HG02840 (cell line): ENCODE data around the gene CALCOCO2.
"Not testable (repeated sequence)": the region's sequence is repeated elsewhere in the genome, so short reads cannot be mapped to it uniquely, and the experiment has no call there.

Source experiments
- ATAC-seq: cut with Tn5 transposase; IDR thresholded peaks from one replicate; pipeline ENCODE4 v1.9.1; 2021; ENCODE audit warnings: mild to moderate bottlenecking, moderate library complexity, moderate number of reproducible peaks; ENCODE audit not compliant: unreplicated experiment, low FRiP score

Gene CALCOCO2

DNA sequence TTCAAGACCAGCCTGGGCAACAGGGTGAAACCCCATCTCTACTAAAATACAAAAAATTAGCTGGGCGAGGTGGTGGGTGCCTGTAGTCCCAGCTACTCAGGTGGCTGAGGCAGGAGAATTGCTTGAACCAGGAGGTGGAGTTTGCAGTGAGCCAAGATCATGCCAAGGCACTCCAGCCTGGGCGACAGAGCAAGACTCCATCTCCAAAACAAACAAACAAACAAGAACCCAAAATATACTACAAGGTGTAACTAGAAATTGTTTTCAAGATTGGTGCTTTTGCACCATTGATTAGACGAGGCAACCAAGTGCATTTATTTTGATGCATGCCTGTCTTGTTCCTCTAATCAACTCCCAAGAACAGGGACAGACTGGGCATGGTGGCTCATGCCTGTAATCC lies 41.6 kb downstream of the CALCOCO2 start:
- ATAC-seq, result not testable (repeated sequence)

DNA sequence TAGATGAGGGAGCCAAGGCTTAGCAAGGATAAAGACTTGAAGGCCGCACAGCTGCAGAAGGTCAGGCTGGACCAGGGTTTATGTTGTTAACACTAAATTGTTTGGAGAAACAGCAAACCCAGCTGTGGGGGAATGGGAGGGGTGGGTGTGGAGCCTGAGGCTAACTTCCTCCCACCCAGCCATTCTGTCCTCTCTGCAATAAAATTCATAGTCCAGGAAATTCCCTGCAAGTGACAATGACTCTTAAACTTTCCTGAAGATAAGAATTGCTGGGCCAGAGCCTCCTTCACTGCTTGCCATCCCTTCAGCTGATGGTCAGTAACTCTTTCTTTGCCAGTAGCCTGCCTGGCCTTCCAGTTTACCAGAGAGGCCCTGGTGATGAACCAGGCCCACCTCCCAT lies 42.4 kb downstream of the CALCOCO2 start:
- ATAC-seq, result no peak

DNA sequence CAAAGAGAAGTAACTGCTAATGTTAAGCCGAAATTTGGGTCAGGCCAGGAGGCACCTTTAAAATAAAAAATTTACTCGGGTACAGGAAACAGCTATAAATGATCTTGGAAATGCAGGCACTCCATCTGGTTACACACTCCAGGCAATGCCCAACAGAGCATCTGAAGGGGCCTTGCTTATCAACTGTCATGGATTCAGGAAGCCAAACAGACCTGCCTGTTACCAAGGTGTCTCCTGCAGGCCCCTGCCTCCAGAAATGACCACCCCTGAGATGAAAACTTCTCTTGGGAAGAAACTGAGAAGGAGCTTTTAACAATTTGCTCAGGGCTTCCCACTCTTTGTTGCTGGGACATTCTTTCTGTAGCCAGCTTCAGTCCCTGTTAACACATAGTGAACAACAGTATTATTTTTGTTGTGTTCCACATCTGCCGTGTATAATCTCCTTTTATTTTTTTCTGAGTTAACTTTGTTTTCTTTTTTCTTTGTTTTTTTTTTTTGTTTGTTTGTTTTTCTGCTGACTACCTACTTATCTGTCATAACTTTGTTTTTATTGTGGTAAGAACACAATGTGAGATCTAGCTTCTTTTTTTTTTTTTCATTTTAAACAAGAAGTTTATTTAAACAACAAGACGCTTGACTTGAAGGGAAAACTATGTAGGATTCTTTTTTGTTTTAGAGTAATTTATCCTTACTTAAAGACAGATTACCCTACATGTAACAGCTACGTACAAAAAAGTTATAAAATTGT lies 43.0 kb downstream of the CALCOCO2 start:
- no peak for ATAC-seq

DNA sequence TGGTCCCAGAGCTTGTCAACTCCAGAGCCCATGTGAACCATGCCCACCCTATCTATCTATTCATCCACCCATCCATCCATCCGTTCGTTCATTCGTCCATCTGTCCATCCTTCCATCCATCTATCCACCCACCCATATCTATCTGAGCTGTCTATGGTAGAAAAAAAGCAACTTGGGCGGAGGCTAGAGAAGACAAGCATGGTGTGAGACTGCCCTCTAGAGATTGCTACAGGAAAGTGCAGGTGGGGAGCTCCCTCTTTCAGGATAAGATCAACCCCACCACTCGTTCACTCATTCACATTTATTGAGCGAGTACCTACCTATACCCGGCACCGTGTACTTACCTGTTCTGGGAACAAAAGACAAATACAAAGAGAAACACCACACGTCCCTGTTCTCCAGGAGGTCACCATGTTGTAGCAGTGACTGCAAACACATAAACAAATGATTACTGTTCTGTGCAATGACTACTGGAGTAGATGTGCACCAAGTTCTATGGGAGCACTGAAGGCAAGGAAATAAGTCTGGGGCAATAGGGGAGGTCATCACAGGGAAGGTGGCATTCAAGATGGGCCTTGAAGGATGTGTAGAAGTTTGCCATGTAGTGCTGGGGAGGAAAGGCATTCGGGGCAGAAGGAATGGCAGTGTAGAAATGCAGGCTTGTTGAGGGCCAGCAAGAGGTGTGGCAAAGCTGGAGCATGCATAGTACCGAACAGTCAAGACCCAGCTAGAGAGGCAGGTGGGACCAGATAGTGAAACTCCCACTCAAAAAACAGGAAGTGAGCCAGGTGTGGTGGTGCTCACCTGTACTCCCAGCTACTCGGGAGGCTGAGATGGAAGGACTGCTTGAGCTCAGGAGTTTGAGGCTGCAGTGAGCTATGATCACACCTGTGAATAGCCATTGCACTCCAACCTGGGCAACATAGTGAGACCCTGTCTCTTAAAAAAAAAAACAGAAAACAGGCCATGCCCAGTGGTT lies 48.4 kb downstream of the CALCOCO2 start:
- no peak for ATAC-seq

DNA sequence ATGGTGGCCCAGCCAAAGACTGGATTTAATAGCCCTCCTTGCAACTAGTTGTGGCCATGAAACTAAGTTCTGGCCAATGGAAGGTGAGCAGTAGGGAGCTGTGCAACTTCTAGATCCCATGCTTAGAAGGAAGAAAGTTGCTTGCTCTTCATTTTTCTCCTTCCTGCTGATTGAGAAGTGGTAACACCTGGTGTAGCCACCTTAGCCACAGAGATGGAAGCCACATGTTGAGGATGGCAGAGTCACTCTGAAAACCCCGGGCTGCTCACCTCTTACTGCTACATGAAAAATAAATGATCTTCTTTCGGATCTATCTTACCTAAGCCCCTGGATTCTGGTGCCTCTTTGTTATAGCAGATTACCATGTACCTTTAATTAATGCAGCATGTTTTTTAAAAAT lies 51.4 kb downstream of the CALCOCO2 start:
- ATAC-seq, result no peak

DNA sequence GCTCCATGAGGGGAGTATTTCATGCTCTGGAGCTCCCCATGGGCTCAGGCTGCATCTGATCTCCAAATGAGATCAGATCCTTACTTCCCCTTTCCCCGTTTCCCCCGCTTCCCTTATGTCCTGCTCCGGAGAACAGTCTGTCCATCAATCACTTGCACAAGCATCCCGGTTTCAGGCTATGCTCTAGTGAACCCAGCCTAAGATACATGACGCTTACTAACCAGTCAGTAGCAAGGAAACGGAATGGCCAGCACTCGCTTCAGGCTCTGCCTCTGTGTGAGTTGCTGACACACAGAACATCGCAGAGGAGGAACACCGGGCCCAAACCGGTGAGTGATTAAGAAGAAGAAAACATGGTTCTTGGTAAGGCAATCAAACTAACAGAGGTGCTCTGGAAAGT lies 52.3 kb downstream of the CALCOCO2 start:
- no peak for ATAC-seq

DNA sequence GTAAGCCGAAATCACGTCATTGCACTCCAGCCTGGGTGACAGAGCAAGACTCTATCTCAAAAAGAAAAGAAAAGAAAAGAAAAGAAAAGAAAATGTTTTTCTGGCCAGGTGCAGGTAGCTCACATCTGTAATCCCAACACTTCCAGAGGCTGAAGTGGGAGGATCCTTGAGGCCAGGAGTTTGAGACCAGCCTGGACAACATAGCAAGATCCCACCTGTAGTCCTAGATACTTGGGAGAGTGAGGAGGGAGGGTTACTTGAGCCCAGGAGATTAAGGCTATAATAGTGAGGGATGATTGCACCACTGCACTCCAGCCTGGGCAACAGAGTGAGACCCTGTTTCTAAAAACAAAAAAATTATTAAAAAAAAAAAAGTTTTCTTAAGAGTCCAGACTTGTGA lies 59.3 kb downstream of the CALCOCO2 start:
- no peak for ATAC-seq

DNA sequence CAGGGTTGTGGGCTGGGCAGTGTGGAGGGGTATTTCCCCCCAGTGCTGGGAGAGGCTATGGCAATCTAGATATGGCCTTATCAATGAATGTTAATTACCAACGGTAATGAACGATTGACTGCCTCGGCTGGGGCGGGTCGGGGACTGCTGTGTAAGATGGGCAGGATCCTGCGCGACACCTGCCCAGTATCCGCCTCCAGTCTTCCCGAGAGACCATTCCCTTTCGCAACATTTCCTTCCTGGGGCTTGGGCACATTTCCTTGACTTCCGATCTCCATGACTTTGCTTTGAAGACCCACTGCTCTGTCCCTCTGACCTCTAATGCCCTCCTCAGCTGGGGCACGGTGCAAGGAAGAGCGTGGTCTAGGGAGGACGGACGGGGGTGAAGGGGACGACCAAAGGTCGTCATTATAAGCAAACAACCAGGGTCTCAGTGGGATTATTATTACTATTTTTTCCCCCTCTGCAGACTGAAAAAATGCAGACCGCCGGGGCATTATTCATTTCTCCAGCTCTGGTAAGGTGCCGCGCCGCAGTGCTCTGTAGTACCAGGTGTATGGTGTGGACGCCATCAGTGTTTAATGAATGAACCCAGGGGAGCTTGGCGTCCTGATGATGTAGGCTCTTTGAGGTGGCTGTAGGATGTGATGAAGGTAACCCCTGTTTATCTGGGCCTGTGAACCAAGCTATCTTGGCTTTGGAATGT lies 62.3 kb downstream of the CALCOCO2 start:
- ATAC-seq, result no peak

DNA sequence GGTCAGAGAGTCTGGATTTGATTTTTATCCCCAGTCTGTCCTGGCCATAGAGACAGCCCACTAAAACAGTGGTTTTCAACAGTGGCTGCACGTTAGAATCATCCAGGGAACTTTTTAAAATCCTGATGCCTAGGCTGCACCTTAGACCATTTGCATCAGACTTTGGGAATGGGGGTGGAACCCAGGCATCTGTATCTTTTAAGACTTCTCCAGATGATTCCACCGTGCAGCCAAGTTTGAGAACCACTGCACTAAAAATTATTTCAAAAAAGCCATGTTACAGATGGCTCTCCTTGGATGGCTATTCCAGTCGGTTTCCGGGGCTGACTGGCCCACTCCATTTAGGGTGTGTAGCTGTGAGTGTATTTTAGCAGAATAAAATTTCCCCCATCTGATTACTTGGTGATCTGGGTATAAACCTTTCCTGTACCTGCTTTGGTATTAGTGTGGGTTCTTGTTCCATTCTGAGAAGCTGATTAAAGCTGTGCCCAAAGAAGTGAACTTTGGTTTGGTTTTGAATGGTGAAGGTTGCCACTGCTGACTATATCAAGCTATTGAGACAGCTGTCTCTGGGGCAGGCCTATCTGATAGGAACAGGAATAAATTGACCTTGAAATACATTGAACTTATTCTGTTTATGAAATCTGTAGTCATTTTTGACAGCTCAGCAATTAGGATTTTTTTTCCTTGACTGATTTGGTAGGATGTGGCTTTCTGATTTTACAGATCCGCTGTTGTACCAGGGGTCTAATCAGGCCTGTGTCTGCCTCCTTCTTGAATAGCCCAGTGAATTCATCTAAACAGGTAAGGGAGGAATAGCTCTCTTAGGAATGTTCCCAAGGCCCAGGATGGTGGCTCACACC lies 63.0 kb downstream of the CALCOCO2 start:
- no peak for ATAC-seq

DNA sequence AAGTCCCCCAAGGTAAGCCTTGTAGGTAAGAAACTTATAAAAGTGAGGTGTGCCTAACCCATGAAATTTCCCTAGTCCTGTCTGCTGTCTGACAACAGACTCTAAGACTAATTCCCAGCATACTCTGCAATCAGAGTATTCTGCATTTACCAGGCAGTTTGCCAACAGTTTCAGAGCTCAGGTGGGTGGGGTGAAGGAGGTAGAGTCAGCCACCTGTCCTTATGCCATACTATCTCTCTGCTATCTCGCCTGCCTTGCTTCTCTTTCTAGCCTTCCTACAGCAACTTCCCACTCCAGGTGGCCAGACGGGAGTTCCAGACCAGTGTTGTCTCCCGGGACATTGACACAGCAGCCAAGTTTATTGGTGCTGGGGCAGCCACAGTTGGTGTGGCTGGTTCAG lies 64.1 kb downstream of the CALCOCO2 start:
- ATAC-seq, result no peak

DNA sequence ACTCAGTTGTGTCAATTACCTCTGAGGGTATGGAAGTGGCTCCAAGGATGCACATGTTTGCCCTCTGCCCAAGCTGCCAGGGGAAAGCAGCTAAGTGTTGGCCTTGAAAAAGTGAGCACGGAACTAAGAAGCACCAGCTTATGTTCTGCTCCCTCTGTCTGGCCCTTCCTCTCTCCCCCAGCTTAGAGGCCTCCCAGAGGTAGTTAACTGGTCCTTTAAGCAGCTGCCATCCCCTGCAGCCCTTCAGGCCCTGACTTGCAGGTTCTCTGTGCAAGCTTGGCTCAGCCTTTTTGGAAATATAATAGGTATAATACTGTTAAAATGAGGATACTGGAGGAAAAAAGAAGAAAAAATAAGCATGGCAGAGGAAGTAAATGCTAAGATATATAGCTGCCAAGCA lies 70.4 kb downstream of the CALCOCO2 start:
- no peak for ATAC-seq

DNA sequence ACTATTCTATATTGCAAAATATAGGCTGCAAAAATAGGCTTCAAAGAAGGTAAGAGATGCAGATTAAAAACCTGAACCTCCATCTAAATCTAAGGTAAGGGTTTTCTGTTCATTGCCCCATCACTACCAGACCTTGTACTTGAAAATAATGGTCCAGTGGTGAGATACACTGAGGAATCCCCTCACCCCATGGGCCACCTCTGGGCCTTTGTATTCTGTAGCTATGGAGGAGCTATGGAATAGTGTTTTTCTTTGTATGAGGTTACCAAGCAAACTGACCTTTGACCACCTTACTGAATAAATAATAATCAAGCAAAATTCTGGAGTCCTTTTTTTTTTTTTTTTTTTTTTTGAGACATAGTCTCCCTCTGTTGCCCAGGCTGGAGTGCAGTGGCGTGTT lies 72.6 kb downstream of the CALCOCO2 start:
- no peak for ATAC-seq

DNA sequence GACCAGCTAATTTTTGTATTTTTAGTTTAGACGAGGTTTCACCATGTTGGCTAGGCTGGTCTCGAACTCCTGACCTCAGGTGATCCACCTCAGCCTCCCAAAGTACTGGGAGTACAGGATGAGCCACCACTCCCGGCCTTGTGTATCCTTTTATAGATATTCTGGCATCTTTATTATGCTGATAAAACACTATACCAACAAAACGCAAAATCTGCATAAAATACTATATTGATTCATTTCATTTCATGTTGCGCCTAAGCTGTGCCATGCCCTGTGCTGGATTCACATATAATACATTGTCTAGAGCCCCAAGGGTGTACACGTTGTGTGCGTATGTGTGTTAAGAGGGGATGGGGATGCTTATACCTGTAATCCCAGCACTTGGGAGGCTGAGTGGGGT lies 73.6 kb downstream of the CALCOCO2 start:
- ATAC-seq, result no peak

DNA sequence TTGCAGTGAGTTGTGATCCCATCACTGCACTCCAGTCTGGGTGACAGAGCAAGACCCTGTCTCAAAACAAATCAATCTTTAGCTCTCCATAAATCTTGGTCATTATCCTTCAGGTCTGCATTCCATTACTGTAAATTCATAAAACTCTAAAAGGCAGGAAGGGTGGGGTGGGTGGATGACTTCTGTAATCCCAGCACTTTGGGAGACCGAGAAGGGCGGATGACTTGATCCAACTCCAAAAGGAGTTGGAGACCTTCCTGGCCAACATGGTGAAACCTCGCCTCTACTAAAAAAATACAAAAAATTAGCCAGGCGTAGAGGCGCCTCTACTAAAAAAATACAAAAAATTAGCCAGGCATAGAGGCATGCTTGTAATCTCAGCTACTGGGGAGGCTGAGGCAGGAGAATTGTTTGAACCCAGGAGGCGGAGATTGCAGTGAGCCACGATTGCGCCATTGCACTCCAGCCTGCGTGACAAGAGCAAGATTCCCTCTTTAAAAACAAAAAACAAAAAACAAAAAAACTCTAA lies 75.2 kb downstream of the CALCOCO2 start:
- no peak for ATAC-seq

DNA sequence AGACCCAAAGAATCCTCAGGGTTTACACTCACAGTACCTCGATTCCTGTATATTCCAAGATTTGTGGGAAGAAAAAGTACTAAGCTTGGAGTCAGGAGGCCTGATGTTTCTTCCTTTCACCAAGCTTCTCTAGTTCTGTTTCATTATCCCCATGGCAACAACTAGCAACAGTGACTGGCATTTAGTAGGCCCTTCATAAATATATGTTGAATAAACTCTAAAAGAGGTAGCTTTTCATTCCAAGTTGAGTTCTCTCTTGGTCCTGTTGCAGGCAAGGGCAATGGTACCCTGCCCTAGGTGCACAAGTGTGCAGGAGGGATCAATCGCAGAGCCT lies 76.8 kb downstream of the CALCOCO2 start:
- no peak for ATAC-seq

DNA sequence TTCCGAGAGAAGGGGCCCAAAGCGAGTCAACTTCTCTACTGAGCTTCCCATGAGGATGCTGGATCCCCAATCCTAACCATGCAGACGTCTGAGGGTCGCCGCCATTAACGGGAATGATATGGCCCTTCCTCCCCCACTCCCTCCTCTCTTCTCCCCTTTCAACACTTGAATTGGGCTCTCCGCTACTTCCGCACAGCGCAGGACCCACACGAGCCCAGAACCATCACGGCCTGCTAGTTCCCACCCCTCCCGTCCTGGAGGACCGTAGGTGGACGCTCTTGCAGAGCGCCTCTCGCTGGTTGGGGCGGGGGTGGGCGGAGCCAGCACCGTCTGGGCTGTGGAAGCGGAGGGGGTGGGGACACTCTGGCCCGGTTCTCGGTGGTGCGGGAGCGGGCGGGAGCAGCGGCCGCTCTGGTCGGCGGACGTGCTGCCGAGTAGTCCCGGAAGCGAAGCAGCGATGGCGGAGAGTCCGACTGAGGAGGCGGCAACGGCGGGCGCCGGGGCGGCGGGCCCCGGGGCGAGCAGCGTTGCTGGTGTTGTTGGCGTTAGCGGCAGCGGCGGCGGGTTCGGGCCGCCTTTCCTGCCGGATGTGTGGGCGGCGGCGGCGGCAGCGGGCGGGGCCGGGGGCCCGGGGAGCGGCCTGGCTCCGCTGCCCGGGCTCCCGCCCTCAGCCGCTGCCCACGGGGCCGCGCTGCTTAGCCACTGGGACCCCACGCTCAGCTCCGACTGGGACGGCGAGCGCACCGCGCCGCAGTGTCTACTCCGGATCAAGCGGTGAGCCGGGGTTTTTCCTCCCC lies 77.4 kb downstream of the CALCOCO2 start, which contains the start of gene UBE2Z:
UBE2Z (plus strand) TSS at position 361 of the 797 bp plus-strand sequence; CDS start at position 458, 97 bp downstream.
- peak; percentile 69 for ATAC-seq

DNA sequence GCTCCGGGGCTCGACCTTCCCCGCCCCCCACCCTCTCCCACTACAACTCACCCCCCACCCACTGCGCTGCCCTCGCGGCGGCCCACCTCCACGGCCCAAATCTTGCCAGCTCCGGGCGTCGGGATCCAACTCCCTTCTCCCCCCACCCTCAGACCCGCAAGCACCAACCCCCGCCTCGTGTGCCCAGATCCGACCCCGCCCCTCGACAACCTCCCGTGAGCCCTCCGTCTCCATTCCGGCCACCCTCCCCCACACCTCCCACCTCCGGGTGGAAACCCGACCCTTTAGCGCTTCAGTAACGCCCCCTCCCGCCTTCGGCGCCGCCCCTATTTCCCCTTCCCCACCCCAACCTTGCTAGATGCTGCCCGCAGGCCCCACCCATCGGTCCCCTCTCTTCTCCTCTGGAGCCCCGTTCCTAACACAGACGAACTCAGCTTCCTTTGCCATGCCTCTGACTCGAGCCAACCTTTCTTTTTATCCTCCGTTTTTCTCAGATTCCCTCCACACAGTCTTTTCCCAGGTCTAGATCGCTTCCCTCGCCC lies 78.1 kb downstream of the CALCOCO2 start:
- peak; percentile 31 for ATAC-seq

DNA sequence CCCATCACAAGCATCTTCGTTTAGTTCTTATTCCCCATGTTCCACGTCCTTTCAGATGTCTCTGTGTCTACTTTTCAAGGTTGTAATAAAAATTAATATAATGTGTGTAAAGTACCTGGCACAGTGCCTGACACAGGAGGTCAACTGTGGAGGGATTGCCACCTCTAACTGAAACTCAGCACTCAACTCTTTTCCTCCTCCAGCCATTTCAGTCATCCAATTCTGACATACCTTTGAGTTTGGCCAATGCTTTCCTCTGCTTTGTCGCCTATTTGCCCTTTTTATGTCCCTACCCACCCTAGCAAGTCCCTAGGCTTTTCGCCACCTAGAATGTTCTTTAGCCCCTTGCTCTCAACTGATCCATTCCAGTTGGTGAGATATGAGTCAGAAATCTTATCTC lies 78.9 kb downstream of the CALCOCO2 start:
- ATAC-seq, result no peak

DNA sequence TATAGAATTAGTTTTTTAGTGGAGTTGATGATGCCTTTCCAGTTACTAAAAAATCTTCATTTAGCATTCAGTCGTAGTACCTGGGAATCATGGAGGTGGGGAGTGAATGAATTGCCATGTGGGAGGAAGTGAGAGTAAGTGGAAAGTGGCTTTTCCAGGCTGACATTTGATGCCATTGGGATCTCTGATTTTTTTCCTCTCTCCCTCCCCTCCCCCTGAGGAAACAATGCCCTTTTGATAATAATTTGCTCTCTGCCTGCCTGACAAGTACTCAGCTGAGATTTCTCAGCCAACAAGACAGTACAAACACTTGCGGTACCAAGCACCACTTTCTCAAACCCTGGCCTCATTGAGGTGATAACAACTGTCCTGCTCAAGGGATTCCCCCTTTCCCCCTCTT lies 79.5 kb downstream of the CALCOCO2 start:
- ATAC-seq, result no peak
